ENCODE measurements around the gene YBX2.

Gene YBX2

DNA sequence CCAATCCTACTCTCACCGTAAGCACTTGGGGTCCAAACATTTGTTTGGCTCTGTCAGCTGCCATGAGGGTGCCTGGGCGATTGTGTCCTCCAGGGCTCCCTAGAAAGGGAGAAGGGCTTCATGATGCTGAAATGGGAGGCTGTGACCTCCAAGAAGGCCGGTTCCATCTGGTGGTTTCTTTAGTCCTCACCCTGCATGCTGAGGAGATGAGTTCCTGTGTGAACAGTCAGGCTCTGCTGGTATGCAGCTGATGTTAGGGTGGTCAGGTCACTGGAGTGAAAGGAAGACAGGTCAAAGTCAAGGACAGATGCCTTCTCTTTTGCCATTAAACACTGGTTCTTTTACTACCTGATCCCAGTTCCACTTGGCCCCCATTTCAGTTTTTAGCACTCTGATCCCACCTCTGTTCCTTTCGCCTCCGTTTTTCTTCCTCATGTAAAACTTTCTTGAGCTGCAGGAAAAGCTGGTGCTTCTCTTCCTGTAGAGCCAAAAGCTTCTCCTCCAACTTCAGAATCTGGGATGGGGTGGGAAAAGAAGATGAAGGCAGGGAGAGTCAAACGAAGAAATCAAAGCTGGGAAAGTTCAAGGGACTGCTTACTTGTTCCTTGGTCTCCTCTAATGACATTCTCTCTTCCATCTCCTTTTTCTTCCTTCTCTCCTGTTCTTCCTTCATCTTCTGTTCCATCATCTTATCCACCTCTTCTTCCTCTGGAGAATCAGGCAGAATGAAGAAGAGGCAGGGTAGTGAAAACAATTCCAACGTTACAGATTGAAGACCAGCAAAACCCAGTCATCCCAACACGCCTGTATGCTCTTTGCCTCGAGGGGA is 19.7 kb upstream of the YBX2 start:
- peak overlapping the region; percentile 64 for H3K4me3 ChIP-seq (ENCODE audit: low read depth, low read length)
- TF ChIP-seq, protein P1, sequence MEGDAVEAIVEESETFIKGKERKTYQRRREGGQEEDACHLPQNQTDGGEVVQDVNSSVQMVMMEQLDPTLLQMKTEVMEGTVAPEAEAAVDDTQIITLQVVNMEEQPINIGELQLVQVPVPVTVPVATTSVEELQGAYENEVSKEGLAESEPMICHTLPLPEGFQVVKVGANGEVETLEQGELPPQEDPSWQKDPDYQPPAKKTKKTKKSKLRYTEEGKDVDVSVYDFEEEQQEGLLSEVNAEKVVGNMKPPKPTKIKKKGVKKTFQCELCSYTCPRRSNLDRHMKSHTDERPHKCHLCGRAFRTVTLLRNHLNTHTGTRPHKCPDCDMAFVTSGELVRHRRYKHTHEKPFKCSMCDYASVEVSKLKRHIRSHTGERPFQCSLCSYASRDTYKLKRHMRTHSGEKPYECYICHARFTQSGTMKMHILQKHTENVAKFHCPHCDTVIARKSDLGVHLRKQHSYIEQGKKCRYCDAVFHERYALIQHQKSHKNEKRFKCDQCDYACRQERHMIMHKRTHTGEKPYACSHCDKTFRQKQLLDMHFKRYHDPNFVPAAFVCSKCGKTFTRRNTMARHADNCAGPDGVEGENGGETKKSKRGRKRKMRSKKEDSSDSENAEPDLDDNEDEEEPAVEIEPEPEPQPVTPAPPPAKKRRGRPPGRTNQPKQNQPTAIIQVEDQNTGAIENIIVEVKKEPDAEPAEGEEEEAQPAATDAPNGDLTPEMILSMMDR (IDR thresholded peaks at IDR 0.05; ENCODE audit: insufficient read depth, low read depth, low read length, missing control alignments): no peak
- peak; percentile 47 for DNase-seq (ENCODE audit: low read depth)

DNA sequence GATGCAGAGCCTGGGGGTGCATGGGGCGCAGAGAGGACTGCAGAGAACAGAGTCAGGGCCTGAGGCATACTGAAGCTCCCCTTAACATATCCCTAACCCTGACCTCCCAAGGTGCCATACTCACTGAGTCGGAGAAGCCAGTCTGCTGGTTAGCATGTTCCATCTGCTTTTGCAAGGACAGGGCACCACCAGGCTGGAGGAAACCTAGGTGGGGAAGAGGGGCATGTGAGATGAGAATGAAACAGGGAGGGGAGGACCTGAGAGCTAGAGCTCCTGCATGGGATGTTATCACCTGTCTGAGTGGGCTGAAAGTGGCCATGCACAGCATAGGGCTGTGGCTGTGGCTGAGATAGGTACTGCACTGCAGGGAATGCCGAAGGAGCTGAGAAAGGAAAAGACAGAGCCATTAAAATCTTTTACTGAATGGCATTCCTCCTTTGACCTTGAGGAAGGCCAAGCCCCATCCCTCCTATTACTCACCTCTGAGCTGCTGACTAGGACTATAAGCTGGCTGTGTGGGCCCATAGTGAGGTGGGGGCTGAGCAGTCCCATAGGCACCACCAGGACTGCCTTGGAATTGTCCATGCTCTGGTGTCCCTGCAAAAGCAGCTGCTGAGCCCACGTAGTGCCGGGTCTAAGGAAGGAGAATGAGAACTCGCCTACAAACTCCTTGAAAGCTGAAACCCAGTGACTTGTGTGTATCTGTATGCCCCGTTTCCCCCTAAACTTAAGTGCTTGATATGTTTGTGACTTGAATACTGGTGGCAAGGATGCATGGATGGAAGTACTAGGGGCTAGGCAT is 18.9 kb upstream of the YBX2 start:
- H3K4me3 ChIP-seq (ENCODE audit: low read depth, low read length): no peak overlapping the region
- DNase-seq (ENCODE audit: low read depth): peak; percentile 57
- TF ChIP-seq, protein P1 (IDR thresholded peaks at IDR 0.05; ENCODE audit: insufficient read depth, low read depth, low read length, missing control alignments): no peak

DNA sequence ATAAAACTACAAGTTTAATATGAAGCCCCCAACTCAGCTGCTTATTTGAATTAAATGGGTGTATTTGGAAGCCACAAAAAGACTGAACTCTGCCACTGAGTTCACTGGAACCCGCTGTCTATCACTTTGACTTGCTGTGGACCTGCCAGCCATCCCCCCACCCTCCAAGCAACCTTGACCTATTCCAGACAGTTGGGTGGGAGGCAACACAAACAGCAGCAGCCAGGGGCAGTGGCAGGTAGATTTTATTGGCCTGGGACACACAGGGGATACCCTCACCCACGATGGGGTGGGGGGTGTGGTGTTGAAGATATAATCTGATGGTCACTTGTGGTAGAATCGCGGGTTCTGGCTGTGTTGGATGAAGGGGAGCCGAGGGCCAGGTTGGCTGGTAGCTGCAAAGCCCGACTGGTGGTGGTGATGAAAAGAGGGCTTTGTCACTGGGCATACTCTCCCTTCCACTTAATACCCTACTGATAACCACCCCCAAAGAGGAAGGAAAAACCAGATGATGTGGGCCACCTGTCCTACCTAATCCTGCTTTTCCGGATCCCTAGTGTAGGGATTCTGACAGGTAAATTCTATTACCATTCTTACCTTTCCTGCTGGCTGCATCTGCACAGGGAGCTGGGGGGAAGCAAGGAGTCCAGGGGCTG is 18.1 kb upstream of the YBX2 start:
- no peak for DNase-seq (ENCODE audit: low read depth)
- no peak overlapping the region for H3K4me3 ChIP-seq (ENCODE audit: low read depth, low read length)
- TF ChIP-seq, protein P1 (IDR thresholded peaks at IDR 0.05; ENCODE audit: insufficient read depth, low read depth, low read length, missing control alignments): no peak

DNA sequence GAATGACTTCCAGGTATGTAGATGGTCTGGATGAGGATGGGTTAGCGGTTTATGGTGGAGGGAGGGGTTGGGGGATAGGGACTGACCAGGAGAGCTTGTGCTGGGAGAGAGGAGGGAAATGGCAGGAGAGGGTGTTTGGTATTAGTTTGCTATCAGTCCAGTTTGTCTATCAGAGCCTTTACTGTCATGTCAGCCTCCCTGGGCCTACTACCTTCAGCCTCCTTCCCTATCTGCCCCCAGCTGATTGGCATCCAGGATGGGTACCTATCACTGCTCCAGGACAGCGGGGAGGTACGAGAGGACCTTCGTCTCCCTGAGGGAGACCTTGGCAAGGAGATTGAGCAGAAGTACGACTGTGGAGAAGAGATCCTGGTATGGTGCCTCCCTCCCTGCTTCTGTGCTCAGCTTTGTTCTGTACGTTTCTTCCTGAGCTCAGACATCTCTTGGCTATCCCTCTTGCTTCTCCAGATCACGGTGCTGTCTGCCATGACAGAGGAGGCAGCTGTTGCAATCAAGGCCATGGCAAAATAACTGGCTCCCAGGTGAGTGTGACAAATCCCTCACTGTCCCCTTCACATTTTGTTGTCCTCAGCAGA is 16.8 kb upstream of the YBX2 start:
- TF ChIP-seq, protein P1 (IDR thresholded peaks at IDR 0.05; ENCODE audit: insufficient read depth, low read depth, low read length, missing control alignments): no peak
- no peak overlapping the region for H3K4me3 ChIP-seq (ENCODE audit: low read depth, low read length)
- no peak for DNase-seq (ENCODE audit: low read depth)

DNA sequence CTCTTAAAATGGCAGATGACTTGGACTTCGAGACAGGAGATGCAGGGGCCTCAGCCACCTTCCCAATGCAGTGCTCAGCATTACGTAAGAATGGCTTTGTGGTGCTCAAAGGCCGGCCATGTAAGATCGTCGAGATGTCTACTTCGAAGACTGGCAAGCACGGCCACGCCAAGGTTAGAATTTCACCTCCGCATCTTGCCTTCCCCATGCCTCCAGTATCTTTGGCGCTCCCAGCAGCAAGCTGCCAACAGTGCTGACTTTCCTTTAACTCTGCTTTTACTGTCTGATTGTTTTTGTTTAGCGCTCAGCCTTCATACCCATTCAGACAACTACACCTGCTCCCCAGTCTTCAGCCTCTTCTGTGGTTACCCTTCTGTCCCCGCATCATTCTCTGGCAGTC is 15.2 kb upstream of the YBX2 start:
- no peak for DNase-seq (ENCODE audit: low read depth)
- TF ChIP-seq, protein P1 (IDR thresholded peaks at IDR 0.05; ENCODE audit: insufficient read depth, low read depth, low read length, missing control alignments): no peak
- peak overlapping the region; percentile 80 for H3K4me3 ChIP-seq (ENCODE audit: low read depth, low read length)

DNA sequence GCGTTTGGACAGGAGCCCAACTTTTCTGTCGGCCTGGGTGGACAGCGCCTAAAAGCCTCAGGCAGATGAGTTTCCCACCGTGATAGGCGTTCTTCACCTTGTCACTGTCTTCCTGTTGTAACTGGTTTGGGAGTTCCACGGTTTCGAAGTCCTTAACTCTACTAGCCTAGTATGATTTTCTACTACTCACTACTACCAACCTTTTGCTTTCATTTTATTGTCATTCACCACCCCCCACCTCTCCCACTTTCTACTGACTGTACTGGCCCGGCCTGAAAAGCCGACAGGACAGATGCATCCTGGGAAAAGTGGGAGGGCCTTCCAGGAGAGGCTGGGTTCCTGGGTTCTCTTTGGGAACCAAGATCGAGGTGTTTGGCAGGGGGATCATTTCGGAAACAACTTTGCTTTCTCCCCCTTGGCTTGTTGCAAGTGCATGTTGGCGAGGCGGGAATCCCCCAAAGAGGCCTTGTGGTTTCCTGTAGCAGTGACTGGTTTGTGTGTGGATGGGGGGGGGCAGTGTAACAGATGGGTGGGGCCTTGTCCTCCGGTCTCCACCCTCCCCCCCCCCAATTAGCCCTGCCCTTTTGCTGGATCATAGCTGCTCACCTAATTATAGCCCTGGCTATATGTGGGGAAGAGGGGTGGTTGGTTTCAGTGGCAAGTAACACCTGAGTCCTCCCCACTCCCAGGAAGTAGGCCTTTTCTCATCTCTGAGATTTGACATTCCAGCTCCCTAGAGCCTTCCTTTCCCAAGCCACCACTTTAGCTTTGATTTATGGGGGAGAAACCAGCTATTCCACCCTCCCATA is 14.4 kb upstream of the YBX2 start:
- peak; percentile 95 for DNase-seq (ENCODE audit: low read depth)
- peak overlapping the region; percentile 80 for H3K4me3 ChIP-seq (ENCODE audit: low read depth, low read length)

More for the DNA sequence above, 14.4 kb upstream of the YBX2 start:
- TF ChIP-seq, protein P1 (IDR thresholded peaks at IDR 0.05; ENCODE audit: insufficient read depth, low read depth, low read length, missing control alignments): no peak

All from GM12865 (cell line).